Ramos (cell line): ENCODE results near the gene CLCNKB.

Source experiments
- in situ Hi-C: fragments of 300-500 bp; cut with MboI; formaldehyde crosslinking; loops from one replicate; pipeline ENCODE4 v1.14.3; 2022; ENCODE audit warnings: low sequenced_read_pairs; ENCODE audit not compliant: unreplicated experiment

The CLCNKB gene

GRCh38 chr1:16072616-16073484 lies 29.3 kb downstream of the CLCNKB start:
- in situ Hi-C loops: no loop called here

- in situ Hi-C loops: no loop called here
Measured at GRCh38 chr1:16073490-16074119, 30.0 kb downstream of the CLCNKB start, which contains the start of gene FAM131C. FAM131C (minus strand) TSS chr1:16073651; CDS start chr1:16073442, 209 bp downstream.

GRCh38 chr1:16074217-16074616 lies 30.6 kb downstream of the CLCNKB start:
- in situ Hi-C loops: no loop called here

GRCh38 chr1:16075337-16076030 lies 31.9 kb downstream of the CLCNKB start:
- in situ Hi-C loops: no loop called here

- in situ Hi-C loops: no loop called here
Measured at GRCh38 chr1:16076031-16076864, 32.7 kb downstream of the CLCNKB start.

- in situ Hi-C loops: no loop called here
Measured at GRCh38 chr1:16076865-16077238, 33.3 kb downstream of the CLCNKB start.

GRCh38 chr1:16077406-16078245 lies 34.0 kb downstream of the CLCNKB start:
- in situ Hi-C loops: no loop called here

GRCh38 chr1:16078925-16079656 lies 35.5 kb downstream of the CLCNKB start:
- in situ Hi-C loops: no loop called here

- in situ Hi-C loops: loop anchor here (5.0 to 10.0 kb wide), 2 partner anchors 102 to 284 kb away; partner anchors contain the start of gene SZRD1
Measured at GRCh38 chr1:16080422-16081150, 37.0 kb downstream of the CLCNKB start.

- in situ Hi-C loops: loop anchor here (5.0 to 10.0 kb wide), 2 partner anchors 101 to 283 kb away; partner anchors contain the start of gene SZRD1
Measured at GRCh38 chr1:16081636-16082035, 38.1 kb downstream of the CLCNKB start.

- in situ Hi-C loops: loop anchor here (5.0 to 10.0 kb wide), 2 partner anchors 100 to 282 kb away; partner anchors contain the start of gene SZRD1
Measured at GRCh38 chr1:16082283-16083038, 38.9 kb downstream of the CLCNKB start.

- in situ Hi-C loops: loop anchor here (5.0 to 10.0 kb wide), 2 partner anchors 99 to 281 kb away; partner anchors contain the start of gene SZRD1
Measured at GRCh38 chr1:16083486-16083885, 39.9 kb downstream of the CLCNKB start.

GRCh38 chr1:16085522-16085921 lies 41.9 kb downstream of the CLCNKB start:
- in situ Hi-C loops: loop anchor here (10.0 kb wide), 1 partner anchor 279 kb away; the partner anchor contains the start of gene SZRD1

- in situ Hi-C loops: loop anchor here (10.0 kb wide), 1 partner anchor 277 kb away; the partner anchor contains the start of gene SZRD1
Measured at GRCh38 chr1:16087733-16088132, 44.2 kb downstream of the CLCNKB start.

- in situ Hi-C loops: loop anchor here (10.0 kb wide), 1 partner anchor 276 kb away; the partner anchor contains the start of gene SZRD1
Measured at GRCh38 chr1:16088351-16088911, 44.8 kb downstream of the CLCNKB start.

- in situ Hi-C loops: loop anchor here (10.0 kb wide), 1 partner anchor 276 kb away; the partner anchor contains the start of gene SZRD1
Measured at GRCh38 chr1:16088996-16089395, 45.4 kb downstream of the CLCNKB start.
